BLaER1 (cell line): Measurements from ENCODE around the gene RPTOR.
A peak's percentile ranks its signal among the peaks of the same experiment; 100 is the strongest.
"Not testable (repeated sequence)": the region's sequence is repeated elsewhere in the genome, so short reads cannot be mapped to it uniquely, and the experiment has no call there.

ENCODE experiments used
- H3K27ac ChIP-seq: shearing (Covaris generic); formaldehyde crosslinking; 2 replicates; pipeline ENCODE4 v1.8.1; 2022
- H3K27me3 ChIP-seq: shearing (Covaris generic); formaldehyde crosslinking; 2 replicates; pipeline ENCODE4 v1.8.1; 2022
- H3K36me3 ChIP-seq: shearing (Covaris generic); formaldehyde crosslinking; 2 replicates; pipeline ENCODE4 v1.8.1; 2022
- H3K4me1 ChIP-seq: shearing (Covaris generic); formaldehyde crosslinking; 2 replicates; pipeline ENCODE4 v1.8.1; 2022
- H3K4me2 ChIP-seq: shearing (Covaris generic); formaldehyde crosslinking; 2 replicates; pipeline ENCODE4 v1.8.1; 2022
- H3K4me3 ChIP-seq: shearing (Covaris generic); formaldehyde crosslinking; 2 replicates; pipeline ENCODE4 v1.8.1; 2022
- H3K9ac ChIP-seq: shearing (Covaris generic); formaldehyde crosslinking; 2 replicates; pipeline ENCODE4 v1.8.1; 2022
- H3K9me3 ChIP-seq: shearing (Covaris generic); formaldehyde crosslinking; 2 replicates; pipeline ENCODE4 v1.8.1; 2022
- H4K20me1 ChIP-seq: shearing (Covaris generic); formaldehyde crosslinking; 2 replicates; pipeline ENCODE4 v1.8.1; 2022
- Cebpa-rat ChIP-seq: shearing (Covaris generic); IDR thresholded peaks from 2 replicates; pipeline ENCODE4 v1.8.1; 2022

RPTOR gene

GRCh38 chr17:80755650-80756405 lies 211.2 kb downstream of the RPTOR start:
- peaks cover 45% of the 10 kb centered on the region for H3K36me3 ChIP-seq
- peaks cover 35% of the 10 kb centered on the region for H3K4me1 ChIP-seq
- no peak overlapping the region for H3K27ac ChIP-seq
- no peak overlapping the region for H3K4me2 ChIP-seq
- H3K9ac ChIP-seq: no peak overlapping the region
- H3K9me3 ChIP-seq: no peaks in the 10 kb centered on the region
- peaks cover 35% of the 10 kb centered on the region for H4K20me1 ChIP-seq
- TF ChIP-seq Cebpa-rat: no peak
- no peak overlapping the region for H3K4me3 ChIP-seq
- H3K27me3 ChIP-seq: no peaks in the 10 kb centered on the region

DNA sequence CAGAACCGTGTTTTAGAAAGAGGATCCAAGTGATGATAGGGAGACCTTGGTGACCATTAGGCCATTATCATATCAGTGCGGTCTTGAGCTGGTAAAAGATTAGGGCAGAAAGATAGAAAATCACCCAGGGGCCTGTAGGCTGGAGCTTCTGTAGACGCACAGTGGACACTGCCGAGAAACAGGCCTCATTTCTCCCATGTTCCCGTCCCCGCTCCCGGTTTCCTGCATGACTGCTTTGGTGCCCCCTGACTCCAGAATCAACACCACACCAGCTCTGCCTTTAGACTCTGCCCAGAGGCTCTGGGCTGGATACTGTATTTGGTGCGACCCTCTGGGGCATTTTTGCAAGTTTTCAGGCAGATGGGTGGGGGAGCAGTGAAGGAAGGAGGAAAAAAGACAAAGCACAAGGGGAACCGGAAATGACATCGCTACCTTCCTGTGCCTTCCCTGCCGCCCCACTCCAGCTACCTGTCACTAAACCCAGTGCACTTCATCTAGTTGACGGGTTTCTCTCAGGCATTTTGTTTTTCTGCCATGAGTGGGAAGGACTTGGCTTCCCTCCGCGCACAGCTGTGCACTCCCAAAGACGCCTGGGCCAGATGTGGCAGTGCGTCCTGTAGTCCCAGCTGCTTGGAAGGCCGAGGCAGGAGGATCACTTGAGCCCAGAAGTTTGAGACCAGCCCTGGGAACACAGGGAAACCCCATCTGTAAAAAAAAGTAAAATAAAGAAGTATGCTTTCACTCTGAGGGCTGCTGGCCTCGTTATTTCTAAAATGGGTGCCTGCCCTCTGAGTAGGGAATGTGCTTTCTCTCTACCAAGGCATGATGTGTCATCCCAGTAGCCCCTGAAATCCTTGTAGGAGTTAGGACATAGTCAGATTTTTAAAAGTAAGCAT lies 214.1 kb downstream of the RPTOR start:
- Histone ChIP-seq H3K4me2 (peak overlapping the region; percentile 44), H3K9ac (no peak overlapping the region), H3K4me3 (no peak overlapping the region), H4K20me1 (peaks cover 30% of the 10 kb centered on the region; the same call in 1 of the 2 replicates), H3K27me3 (no peaks in the 10 kb centered on the region), H3K4me1 (peaks cover 24% of the 10 kb centered on the region), H3K36me3 (peaks cover 47% of the 10 kb centered on the region), H3K9me3 (no peaks in the 10 kb centered on the region), H3K27ac (no peak overlapping the region)
- TF ChIP-seq Cebpa-rat: no peak

DNA sequence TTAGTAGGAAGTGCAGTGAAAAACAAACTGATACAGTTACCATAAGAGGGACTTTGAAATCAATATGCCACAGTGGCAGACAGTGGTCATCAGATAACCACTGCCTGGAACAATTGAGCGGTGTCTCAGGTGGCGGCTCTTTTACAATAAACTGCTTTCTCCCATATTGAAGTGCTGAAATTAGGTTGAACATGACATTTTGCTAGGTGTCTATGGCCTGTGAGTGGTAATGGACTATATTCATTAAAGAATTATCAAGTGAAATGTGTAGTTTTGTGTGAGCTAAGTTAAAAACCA lies 214.7 kb downstream of the RPTOR start:
- Histone ChIP-seq H3K27ac (no peak overlapping the region), H3K9me3 (no peaks in the 10 kb centered on the region), H4K20me1 (peaks cover 30% of the 10 kb centered on the region; the same call in 1 of the 2 replicates), H3K4me1 (peaks cover 24% of the 10 kb centered on the region), H3K4me3 (no peak overlapping the region), H3K9ac (no peak overlapping the region), H3K36me3 (peaks cover 42% of the 10 kb centered on the region), H3K27me3 (no peaks in the 10 kb centered on the region), H3K4me2 (no peak overlapping the region)
- TF ChIP-seq Cebpa-rat: no peak

DNA sequence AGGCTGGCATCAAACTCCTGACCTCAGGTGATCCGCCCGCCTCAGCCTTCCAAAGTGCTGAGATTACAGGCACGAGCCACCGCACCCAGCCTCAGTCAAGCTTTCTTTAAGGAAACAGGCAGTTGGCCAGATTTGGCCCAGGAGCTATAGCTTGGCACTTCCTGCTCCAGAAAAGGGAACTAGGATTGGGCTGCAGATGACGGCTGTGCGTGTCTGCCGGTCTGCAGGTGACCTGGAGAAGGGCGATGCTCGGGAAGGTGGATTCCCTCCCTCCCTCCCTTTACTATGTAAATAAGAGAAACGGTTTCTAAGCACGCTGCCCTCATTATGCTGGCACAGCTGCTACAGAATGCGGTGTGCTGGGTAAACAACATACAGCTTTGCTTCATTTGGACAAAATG lies 215.9 kb downstream of the RPTOR start:
- Histone ChIP-seq H3K9me3 (no peaks in the 10 kb centered on the region), H3K4me3 (no peak overlapping the region), H3K4me2 (no peak overlapping the region), H3K27ac (no peak overlapping the region), H3K36me3 (peaks cover 30% of the 10 kb centered on the region), H4K20me1 (peaks cover 31% of the 10 kb centered on the region), H3K27me3 (no peaks in the 10 kb centered on the region), H3K9ac (no peak overlapping the region), H3K4me1 (peaks cover 34% of the 10 kb centered on the region)
- no peak for TF ChIP-seq Cebpa-rat

- no peak overlapping the region for H3K9ac ChIP-seq
- H3K27ac ChIP-seq: no peak overlapping the region
- no peaks in the 10 kb centered on the region for H3K27me3 ChIP-seq
- no peak overlapping the region for H3K4me3 ChIP-seq
- peaks cover 23% of the 10 kb centered on the region for H3K36me3 ChIP-seq
- H3K4me2 ChIP-seq: no peak overlapping the region
- H3K4me1 ChIP-seq: peaks cover 36% of the 10 kb centered on the region
- TF ChIP-seq Cebpa-rat: no peak
- H3K9me3 ChIP-seq: no peaks in the 10 kb centered on the region
- H4K20me1 ChIP-seq: peaks cover 34% of the 10 kb centered on the region
Observed at GRCh38 chr17:80761110-80761871, 216.7 kb downstream of the RPTOR start.

GRCh38 chr17:80762076-80762475 lies 217.4 kb downstream of the RPTOR start:
- H3K4me2 ChIP-seq: no peak overlapping the region
- peaks cover 33% of the 10 kb centered on the region for H4K20me1 ChIP-seq
- peaks cover 19% of the 10 kb centered on the region for H3K36me3 ChIP-seq
- no peak overlapping the region for H3K9ac ChIP-seq
- no peaks in the 10 kb centered on the region for H3K9me3 ChIP-seq
- H3K4me3 ChIP-seq: no peak overlapping the region
- H3K4me1 ChIP-seq: peaks cover 36% of the 10 kb centered on the region
- no peaks in the 10 kb centered on the region for H3K27me3 ChIP-seq
- TF ChIP-seq Cebpa-rat: no peak
- H3K27ac ChIP-seq: no peak overlapping the region

- Histone ChIP-seq H3K36me3 (peaks cover 13% of the 10 kb centered on the region), H3K4me2 (no peak overlapping the region), H3K27ac (no peak overlapping the region), H3K9me3 (no peaks in the 10 kb centered on the region), H4K20me1 (peaks cover 38% of the 10 kb centered on the region), H3K27me3 (no peaks in the 10 kb centered on the region), H3K4me3 (no peak overlapping the region), H3K9ac (no peak overlapping the region), H3K4me1 (peaks cover 32% of the 10 kb centered on the region)
- no peak for TF ChIP-seq Cebpa-rat
Observed at GRCh38 chr17:80763293-80763867, 218.7 kb downstream of the RPTOR start.

GRCh38 chr17:80764627-80765145 lies 220.0 kb downstream of the RPTOR start:
- H3K27me3 ChIP-seq, H3K27ac ChIP-seq, H3K36me3 ChIP-seq, H3K9ac ChIP-seq, H3K4me3 ChIP-seq, H3K9me3 ChIP-seq: not testable (repeated sequence)
- Histone ChIP-seq H4K20me1 (peaks cover 52% of the 10 kb centered on the region), H3K4me2 (peak overlapping the region; percentile 39; the same call in 1 of the 2 replicates), H3K4me1 (peaks cover 26% of the 10 kb centered on the region)

DNA sequence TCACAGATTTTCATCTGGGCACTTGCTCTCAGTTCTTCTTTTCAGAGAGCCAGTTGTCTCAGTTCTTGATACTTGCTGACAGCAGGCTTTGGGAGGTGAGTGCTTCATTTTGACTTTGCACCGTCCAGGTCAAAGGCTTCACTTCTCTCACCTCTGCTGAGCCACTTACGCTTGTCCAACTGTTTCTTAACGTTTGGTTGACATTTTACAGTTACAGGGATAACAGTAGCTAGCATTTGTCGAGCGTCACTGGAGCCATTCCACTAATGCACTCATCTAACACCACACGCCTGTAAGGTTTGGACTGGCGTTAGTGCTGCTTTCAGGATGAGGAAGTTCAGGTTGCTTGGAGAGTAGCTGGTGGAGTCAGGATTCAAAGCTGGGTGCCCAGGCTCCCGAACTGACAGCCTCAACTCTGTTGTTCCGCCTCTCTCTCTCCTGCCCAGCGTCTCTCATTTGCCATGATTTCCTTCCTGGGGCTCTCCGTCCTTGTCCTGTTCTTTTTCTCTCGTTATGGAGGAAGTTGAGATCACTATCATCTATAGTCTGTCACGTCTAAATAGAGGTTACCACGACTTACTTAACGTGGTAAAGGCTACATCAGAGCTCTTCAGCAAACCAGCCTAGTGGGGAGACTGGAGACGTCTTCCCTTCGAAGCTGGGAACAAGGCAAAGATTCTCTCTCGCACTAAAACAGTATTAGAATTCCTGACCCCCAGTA lies 220.8 kb downstream of the RPTOR start:
- Histone ChIP-seq H3K27me3 (no peaks in the 10 kb centered on the region), H3K36me3 (peaks cover 9% of the 10 kb centered on the region), H3K9me3 (no peaks in the 10 kb centered on the region), H3K27ac (no peak overlapping the region), H3K9ac (no peak overlapping the region), H3K4me1 (peaks cover 20% of the 10 kb centered on the region), H3K4me3 (no peak overlapping the region), H3K4me2 (peak overlapping the region; percentile 39; the same call in 1 of the 2 replicates), H4K20me1 (peaks cover 58% of the 10 kb centered on the region)
- TF ChIP-seq Cebpa-rat: no peak
